HG03571 (cell line): Measurements from ENCODE around the gene VPS9D1.
A peak's percentile ranks its signal among the peaks of the same experiment; 100 is the strongest.
"Not testable (repeated sequence)": the region's sequence is repeated elsewhere in the genome, so short reads cannot be mapped to it uniquely, and the experiment has no call there.

Experiments
- ATAC-seq: cut with Tn5 transposase; IDR thresholded peaks from one replicate; pipeline ENCODE4 v1.9.1; 2021; ENCODE audit not compliant: unreplicated experiment

VPS9D1 gene

GRCh38 chr16:89710709-89711564, 9.8 kb downstream of the VPS9D1 start:
- ATAC-seq = no peak

GRCh38 chr16:89709716-89710432, 10.8 kb downstream of the VPS9D1 start:
- no peak for ATAC-seq

- no peak for ATAC-seq
Observed at GRCh38 chr16:89709166-89709565, 11.5 kb downstream of the VPS9D1 start.

- no peak for ATAC-seq
Observed at GRCh38 chr16:89708481-89708931, 12.2 kb downstream of the VPS9D1 start.

GRCh38 chr16:89707695-89708094, 13.0 kb downstream of the VPS9D1 start:
- no peak for ATAC-seq

- ATAC-seq = no peak
Observed at GRCh38 chr16:89706518-89707260, 14.0 kb downstream of the VPS9D1 start.

- no peak for ATAC-seq
Observed at GRCh38 chr16:89705006-89705405, 15.7 kb downstream of the VPS9D1 start.

GRCh38 chr16:89704281-89704680, 16.4 kb downstream of the VPS9D1 start:
- ATAC-seq = no peak

GRCh38 chr16:89701425-89702406, 19.0 kb downstream of the VPS9D1 start, which contains the start of gene SPATA2L:
Gene SPATA2L, minus strand, starts transcription at chr16:89701705. Its CDS starts 473 bp downstream, at chr16:89701232.
- peak; percentile 59 for ATAC-seq

- peak; percentile 3 for ATAC-seq
Observed at GRCh38 chr16:89700649-89701424, 19.9 kb downstream of the VPS9D1 start.

GRCh38 chr16:89700100-89700648, 20.5 kb downstream of the VPS9D1 start:
- peak; percentile 40 for ATAC-seq

GRCh38 chr16:89699629-89700099, 21.0 kb downstream of the VPS9D1 start:
- ATAC-seq = not testable (repeated sequence)

- not testable (repeated sequence) for ATAC-seq
Observed at GRCh38 chr16:89698717-89699116, 22.0 kb downstream of the VPS9D1 start.

- no peak for ATAC-seq
Observed at GRCh38 chr16:89697616-89698331, 22.9 kb downstream of the VPS9D1 start.

GRCh38 chr16:89697161-89697615, 23.5 kb downstream of the VPS9D1 start:
- ATAC-seq = no peak

GRCh38 chr16:89696670-89697128, 24.0 kb downstream of the VPS9D1 start:
- ATAC-seq = no peak

GRCh38 chr16:89695875-89696669, 24.6 kb downstream of the VPS9D1 start:
- no peak for ATAC-seq
